ENCODE data around the gene ENPP1. TPM values are rescaled to one million over a fixed set of nuclear protein-coding genes. Genes with fewer than 3 reads are reported as not detected.

The ENPP1 gene
- total RNA-seq, 1 experiment from 2014 or later, result 6.5 TPM

DNA sequence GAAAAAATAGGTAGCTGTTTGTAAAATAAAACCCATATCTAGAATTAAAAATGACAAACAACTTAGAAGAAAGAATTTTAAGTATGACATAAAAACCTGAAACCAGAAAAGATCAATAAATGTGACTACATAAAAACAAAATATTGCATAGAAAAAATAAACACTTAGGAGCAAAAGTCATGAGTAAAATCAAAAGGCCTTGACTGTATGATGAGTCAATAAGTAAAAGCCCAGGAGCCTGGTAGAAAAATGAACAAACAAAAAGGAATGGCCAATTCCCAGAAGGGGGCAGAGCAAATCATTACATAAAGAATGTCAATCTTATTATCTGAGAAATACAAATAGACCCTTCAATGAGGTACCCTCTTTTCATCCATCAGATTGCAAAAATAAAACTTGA is 20.7 kb upstream of the ENPP1 start:
- Histone ChIP-seq H3K27me3 (ENCODE audit: insufficient read depth, low read length) (no peaks in the 10 kb centered on the region), H3K4me1 (ENCODE audit: control insufficient read depth in 1 of 2, insufficient read depth in 2 of 2, low read length in 2 of 2) (no peaks in the 10 kb centered on the region), H3K4me3 (replicated peaks in 1 of 2; ENCODE audit: low read depth in 1 of 2, low read length in 2 of 2) (no peak overlapping the region), H3K4me2 (ENCODE audit: low read length) (no peak overlapping the region), H3K27ac (ENCODE audit: low read depth, low read length) (no peak overlapping the region), H2AFZ (ENCODE audit: low read depth, low read length, poor library complexity, severe bottlenecking) (no peak overlapping the region), H3K36me3 (ENCODE audit: control insufficient read depth in 1 of 2, insufficient read depth in 2 of 2, low read length in 2 of 2) (no peaks in the 10 kb centered on the region), H4K20me1 (ENCODE audit: insufficient read depth) (no peaks in the 10 kb centered on the region), H3K79me2 (ENCODE audit: insufficient read depth, low read length) (no peaks in the 10 kb centered on the region), H3K9me2 (ENCODE audit: insufficient read depth) (no peaks in the 10 kb centered on the region), H3K9ac (ENCODE audit: low read length) (no peak overlapping the region), H3K9me3 (ENCODE audit: control insufficient read depth in 1 of 2, insufficient read depth in 1 of 2, low read depth in 1 of 2, low read length in 2 of 2) (no peaks in the 10 kb centered on the region)
- CTCF ChIA-PET, result no interaction called here
- no peak for DNase-seq (ENCODE audit: low read depth, low spot score)
- TF ChIP-seq CBX3 (IDR thresholded peaks at IDR 0.05; ENCODE audit: low read depth) (no peak), FOSL1 (IDR thresholded peaks at IDR 0.05; ENCODE audit: low read depth) (no peak), RAD21 (IDR thresholded peaks at IDR 0.05; ENCODE audit: low read depth) (no peak), POLR2A (IDR thresholded peaks at IDR 0.05; ENCODE audit: borderline replicate concordance, extremely low read depth, insufficient read depth, insufficient read length) (no peak), TCF7L2 (IDR thresholded peaks at IDR 0.05; ENCODE audit: borderline replicate concordance, extremely low read depth, insufficient read depth, insufficient read length) (no peak), ZFX (IDR thresholded peaks at IDR 0.05) (no peak), SP1 (IDR thresholded peaks at IDR 0.05; ENCODE audit: low read depth) (no peak), YY1 (IDR thresholded peaks at IDR 0.05; ENCODE audit: extremely low read depth, insufficient replicate concordance, low read depth, low read length) (no peak), CEBPB (IDR thresholded peaks at IDR 0.05; ENCODE audit: low read depth) (no peak), EZH2phosphoT487 (IDR thresholded peaks at IDR 0.05; ENCODE audit: borderline replicate concordance) (no peak), EZH2 (IDR thresholded peaks at IDR 0.05) (no peak)
- TF ChIP-seq, protein P1, sequence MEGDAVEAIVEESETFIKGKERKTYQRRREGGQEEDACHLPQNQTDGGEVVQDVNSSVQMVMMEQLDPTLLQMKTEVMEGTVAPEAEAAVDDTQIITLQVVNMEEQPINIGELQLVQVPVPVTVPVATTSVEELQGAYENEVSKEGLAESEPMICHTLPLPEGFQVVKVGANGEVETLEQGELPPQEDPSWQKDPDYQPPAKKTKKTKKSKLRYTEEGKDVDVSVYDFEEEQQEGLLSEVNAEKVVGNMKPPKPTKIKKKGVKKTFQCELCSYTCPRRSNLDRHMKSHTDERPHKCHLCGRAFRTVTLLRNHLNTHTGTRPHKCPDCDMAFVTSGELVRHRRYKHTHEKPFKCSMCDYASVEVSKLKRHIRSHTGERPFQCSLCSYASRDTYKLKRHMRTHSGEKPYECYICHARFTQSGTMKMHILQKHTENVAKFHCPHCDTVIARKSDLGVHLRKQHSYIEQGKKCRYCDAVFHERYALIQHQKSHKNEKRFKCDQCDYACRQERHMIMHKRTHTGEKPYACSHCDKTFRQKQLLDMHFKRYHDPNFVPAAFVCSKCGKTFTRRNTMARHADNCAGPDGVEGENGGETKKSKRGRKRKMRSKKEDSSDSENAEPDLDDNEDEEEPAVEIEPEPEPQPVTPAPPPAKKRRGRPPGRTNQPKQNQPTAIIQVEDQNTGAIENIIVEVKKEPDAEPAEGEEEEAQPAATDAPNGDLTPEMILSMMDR (IDR thresholded peaks at IDR 0.05 in 2 of 3, conservative IDR thresholded peaks at IDR 0.05 in 1 of 3; ENCODE audit: borderline replicate concordance in 1 of 3, insufficient read depth in 1 of 3, low read depth in 2 of 3, low read length in 2 of 3), result no peak
- TF ChIP-seq, protein P2, sequence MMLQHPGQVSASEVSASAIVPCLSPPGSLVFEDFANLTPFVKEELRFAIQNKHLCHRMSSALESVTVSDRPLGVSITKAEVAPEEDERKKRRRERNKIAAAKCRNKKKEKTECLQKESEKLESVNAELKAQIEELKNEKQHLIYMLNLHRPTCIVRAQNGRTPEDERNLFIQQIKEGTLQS (IDR thresholded peaks at IDR 0.05), result no peak
- TF ChIP-seq, protein P3, sequence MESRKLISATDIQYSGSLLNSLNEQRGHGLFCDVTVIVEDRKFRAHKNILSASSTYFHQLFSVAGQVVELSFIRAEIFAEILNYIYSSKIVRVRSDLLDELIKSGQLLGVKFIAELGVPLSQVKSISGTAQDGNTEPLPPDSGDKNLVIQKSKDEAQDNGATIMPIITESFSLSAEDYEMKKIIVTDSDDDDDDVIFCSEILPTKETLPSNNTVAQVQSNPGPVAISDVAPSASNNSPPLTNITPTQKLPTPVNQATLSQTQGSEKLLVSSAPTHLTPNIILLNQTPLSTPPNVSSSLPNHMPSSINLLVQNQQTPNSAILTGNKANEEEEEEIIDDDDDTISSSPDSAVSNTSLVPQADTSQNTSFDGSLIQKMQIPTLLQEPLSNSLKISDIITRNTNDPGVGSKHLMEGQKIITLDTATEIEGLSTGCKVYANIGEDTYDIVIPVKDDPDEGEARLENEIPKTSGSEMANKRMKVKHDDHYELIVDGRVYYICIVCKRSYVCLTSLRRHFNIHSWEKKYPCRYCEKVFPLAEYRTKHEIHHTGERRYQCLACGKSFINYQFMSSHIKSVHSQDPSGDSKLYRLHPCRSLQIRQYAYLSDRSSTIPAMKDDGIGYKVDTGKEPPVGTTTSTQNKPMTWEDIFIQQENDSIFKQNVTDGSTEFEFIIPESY (IDR thresholded peaks at IDR 0.05; ENCODE audit: extremely low read depth, insufficient replicate concordance, low read length), result no peak
- ATAC-seq, result no peak
- POLR2A ChIA-PET, result no interaction called here
- RAD21 ChIA-PET (ENCODE audit: low non-redundant PET in 1 of 2, low total read pairs in 2 of 2, uncharacterized antibody in 2 of 2, unreplicated experiment in 2 of 2), result no interaction called here
- BruUV-seq (replicated peaks), result no TSS peak
- intact Hi-C loops (cut with micrococcal nuclease), result no loop called here

All from HCT116 (cell line).